ENCODE results near the gene HEATR1.

DNA sequence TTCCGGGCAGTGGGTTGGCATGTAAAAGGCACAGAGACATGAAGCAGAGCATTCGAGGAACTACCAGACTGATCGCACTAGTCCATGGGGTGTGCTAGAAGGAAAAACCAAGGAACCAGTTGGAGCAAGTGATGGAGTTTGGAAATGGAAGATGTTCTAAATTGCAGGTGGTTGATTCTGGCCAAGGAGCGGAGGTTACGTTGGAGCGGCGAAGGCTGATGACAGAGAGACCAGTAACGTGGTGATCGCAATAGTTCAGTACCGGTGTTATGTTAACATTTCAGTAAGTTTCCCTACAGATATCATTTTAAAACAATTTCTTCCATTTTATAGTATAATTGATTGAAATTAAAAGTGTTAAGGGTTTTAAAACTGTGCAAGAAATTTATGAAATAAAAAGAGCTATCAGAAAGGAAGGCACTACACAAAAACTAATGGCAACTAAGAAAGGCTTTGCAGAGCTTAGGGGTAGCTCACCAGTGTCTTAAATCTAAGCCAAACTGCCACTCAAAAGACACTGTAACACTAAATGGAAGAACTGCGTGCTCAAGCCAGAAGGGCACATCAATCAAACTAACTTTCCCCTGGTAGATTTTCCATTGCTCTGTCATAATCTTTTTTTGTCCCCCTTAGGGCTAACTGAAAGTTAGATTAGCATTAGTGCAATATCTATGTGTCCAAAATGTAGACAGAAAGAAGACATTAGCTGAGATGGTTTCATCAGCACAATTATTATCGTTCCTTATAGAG lies 11.3 kb upstream of the HEATR1 start:
- TF ChIP-seq, protein P1, sequence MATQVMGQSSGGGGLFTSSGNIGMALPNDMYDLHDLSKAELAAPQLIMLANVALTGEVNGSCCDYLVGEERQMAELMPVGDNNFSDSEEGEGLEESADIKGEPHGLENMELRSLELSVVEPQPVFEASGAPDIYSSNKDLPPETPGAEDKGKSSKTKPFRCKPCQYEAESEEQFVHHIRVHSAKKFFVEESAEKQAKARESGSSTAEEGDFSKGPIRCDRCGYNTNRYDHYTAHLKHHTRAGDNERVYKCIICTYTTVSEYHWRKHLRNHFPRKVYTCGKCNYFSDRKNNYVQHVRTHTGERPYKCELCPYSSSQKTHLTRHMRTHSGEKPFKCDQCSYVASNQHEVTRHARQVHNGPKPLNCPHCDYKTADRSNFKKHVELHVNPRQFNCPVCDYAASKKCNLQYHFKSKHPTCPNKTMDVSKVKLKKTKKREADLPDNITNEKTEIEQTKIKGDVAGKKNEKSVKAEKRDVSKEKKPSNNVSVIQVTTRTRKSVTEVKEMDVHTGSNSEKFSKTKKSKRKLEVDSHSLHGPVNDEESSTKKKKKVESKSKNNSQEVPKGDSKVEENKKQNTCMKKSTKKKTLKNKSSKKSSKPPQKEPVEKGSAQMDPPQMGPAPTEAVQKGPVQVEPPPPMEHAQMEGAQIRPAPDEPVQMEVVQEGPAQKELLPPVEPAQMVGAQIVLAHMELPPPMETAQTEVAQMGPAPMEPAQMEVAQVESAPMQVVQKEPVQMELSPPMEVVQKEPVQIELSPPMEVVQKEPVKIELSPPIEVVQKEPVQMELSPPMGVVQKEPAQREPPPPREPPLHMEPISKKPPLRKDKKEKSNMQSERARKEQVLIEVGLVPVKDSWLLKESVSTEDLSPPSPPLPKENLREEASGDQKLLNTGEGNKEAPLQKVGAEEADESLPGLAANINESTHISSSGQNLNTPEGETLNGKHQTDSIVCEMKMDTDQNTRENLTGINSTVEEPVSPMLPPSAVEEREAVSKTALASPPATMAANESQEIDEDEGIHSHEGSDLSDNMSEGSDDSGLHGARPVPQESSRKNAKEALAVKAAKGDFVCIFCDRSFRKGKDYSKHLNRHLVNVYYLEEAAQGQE (tag by site-specific recombination; IDR thresholded peaks at IDR 0.05) = no peak
- no peak for TF ChIP-seq ZNF555 (tag by site-specific recombination; conservative IDR thresholded peaks at IDR 0.05)
- TF ChIP-seq, protein P2, sequence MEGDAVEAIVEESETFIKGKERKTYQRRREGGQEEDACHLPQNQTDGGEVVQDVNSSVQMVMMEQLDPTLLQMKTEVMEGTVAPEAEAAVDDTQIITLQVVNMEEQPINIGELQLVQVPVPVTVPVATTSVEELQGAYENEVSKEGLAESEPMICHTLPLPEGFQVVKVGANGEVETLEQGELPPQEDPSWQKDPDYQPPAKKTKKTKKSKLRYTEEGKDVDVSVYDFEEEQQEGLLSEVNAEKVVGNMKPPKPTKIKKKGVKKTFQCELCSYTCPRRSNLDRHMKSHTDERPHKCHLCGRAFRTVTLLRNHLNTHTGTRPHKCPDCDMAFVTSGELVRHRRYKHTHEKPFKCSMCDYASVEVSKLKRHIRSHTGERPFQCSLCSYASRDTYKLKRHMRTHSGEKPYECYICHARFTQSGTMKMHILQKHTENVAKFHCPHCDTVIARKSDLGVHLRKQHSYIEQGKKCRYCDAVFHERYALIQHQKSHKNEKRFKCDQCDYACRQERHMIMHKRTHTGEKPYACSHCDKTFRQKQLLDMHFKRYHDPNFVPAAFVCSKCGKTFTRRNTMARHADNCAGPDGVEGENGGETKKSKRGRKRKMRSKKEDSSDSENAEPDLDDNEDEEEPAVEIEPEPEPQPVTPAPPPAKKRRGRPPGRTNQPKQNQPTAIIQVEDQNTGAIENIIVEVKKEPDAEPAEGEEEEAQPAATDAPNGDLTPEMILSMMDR (tag by site-specific recombination; IDR thresholded peaks at IDR 0.05) = no peak
- no peak for TF ChIP-seq GLI2 (tag by site-specific recombination; IDR thresholded peaks at IDR 0.05; ENCODE audit: borderline replicate concordance, low read depth)
- TF ChIP-seq RBAK (tag by site-specific recombination; IDR thresholded peaks at IDR 0.05) = no peak
- no peak for TF ChIP-seq SP2 (tag by site-specific recombination; IDR thresholded peaks at IDR 0.05)
- no peak for TF ChIP-seq ZNF701 (tag by site-specific recombination; IDR thresholded peaks at IDR 0.05)
- no peak for TF ChIP-seq ZNF394 (tag by site-specific recombination; IDR thresholded peaks at IDR 0.05; ENCODE audit: borderline replicate concordance)

All from HEK293 (cell line).